Mucosa of rectum (tissue), 2 donors: ENCODE data around the gene ZNF496.
"Not testable (repeated sequence)": the region's sequence is repeated elsewhere in the genome, so short reads cannot be mapped to it uniquely, and the experiment has no call there.

Experiments
- H3K27ac ChIP-seq, 2 donors: one replicate each; pipeline ENCODE4 v1.7.0; 2013; ENCODE audit warnings: inconsistent platforms in 2 of 2, low read depth in 2 of 2, low read length in 2 of 2
- H3K27me3 ChIP-seq, 2 donors: one replicate each; pipeline ENCODE4 v1.7.0; 2013; ENCODE audit warnings: low read length in 2 of 2; ENCODE audit not compliant: control insufficient read depth in 2 of 2, insufficient read depth in 2 of 2
- H3K36me3 ChIP-seq, 2 donors: one replicate each; pipeline ENCODE4 v1.7.0; 2013; ENCODE audit warnings: low read length in 2 of 2; ENCODE audit not compliant: control insufficient read depth in 2 of 2, insufficient read depth in 2 of 2
- H3K4me1 ChIP-seq, 2 donors: one replicate each; pipeline ENCODE4 v1.7.0; 2013; ENCODE audit warnings: low read length in 2 of 2, mild to moderate bottlenecking in 1 of 2; ENCODE audit not compliant: control insufficient read depth in 2 of 2, insufficient read depth in 2 of 2
- H3K4me3 ChIP-seq, 2 donors: one replicate each; pipeline ENCODE4 v1.7.0; 2013; ENCODE audit warnings: low read length in 2 of 2
- H3K9ac ChIP-seq, 2 donors: one replicate each; pipeline ENCODE4 v1.7.0; 2013; ENCODE audit warnings: low read length in 2 of 2, low read depth in 1 of 2, mild to moderate bottlenecking in 1 of 2
- H3K9me3 ChIP-seq, 2 donors: one replicate each; pipeline ENCODE4 v1.7.0; 2013; ENCODE audit warnings: low read length in 2 of 2; ENCODE audit not compliant: control insufficient read depth in 2 of 2
- donor health status: healthy.
- donor health status: Normal muscosa, but diverticular disease.

The ZNF496 gene

DNA sequence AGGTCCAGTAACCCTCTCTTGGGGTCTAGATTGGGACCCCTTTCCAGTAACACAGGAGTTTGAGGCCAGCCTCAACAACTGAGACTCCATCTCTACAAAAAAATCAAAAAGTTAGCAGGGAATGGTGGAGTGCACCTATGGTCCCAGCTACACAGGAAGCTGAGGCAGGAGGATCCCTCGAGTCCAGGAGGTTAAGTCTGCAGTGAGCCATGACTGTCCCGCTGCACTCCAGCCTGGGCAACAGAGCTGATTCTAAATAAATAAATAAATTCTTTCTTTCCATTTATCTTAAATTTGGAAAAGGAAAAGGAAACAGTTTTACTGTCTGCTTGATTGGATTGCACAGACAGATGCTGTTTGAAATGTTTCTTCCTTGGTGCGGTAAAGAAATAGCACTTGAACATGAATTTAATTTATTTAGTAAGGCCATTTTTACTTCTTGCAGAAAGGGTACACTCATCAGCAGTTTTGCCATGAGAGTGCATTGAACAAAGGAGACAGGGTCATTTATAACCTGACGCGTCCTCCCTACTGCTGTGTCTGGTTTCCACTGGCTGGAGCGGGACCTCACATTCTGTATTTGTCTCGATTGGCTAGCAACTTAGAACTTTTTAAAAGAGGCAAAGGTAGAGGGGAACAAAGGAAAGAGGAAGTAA is 37.0 kb upstream of the ZNF496 start:
- no peak overlapping the region for H3K27ac ChIP-seq
- H3K9me3 ChIP-seq, result no peaks in the 10 kb centered on the region
- H3K36me3 ChIP-seq, result no peaks in the 10 kb centered on the region
- H3K4me1 ChIP-seq, result no peaks in the 10 kb centered on the region
- H3K27me3 ChIP-seq, result no peaks in the 10 kb centered on the region
- no peak overlapping the region for H3K4me3 ChIP-seq
- H3K9ac ChIP-seq, result no peak overlapping the region

DNA sequence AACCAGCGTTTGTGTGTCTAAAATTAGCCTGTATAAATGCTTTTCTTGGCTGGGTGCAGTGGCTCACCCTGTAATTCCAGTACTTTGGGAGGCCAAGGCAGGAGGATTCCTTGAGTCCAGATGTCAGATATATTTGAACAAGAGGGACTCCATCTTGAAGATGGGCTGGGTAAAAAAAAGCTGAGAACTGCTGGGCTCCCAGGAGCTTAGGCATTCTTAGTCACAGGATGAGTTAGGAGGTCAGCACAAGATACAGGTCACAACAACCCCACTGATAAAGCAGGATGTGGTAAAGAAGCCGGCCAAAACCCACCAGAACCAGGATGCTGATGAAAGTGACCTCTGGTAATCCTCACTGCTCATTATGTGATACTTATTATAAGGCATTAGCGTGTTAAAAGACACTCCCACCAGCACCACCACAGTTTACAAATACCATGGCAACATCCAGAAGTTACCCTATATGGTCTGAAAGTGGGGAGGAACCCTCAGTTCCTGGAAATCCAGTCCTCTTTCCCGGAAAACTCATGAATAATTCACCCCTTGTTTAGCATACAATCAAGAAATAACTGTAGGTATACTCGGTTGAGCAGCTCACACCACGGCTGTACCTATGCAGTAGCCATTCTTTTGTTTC is 36.2 kb upstream of the ZNF496 start:
- Histone ChIP-seq H3K36me3 (no peaks in the 10 kb centered on the region), H3K4me1 (no peaks in the 10 kb centered on the region), H3K27ac (no peak overlapping the region), H3K9ac (no peak overlapping the region), H3K4me3 (no peak overlapping the region), H3K27me3 (no peaks in the 10 kb centered on the region), H3K9me3 (no peaks in the 10 kb centered on the region)

DNA sequence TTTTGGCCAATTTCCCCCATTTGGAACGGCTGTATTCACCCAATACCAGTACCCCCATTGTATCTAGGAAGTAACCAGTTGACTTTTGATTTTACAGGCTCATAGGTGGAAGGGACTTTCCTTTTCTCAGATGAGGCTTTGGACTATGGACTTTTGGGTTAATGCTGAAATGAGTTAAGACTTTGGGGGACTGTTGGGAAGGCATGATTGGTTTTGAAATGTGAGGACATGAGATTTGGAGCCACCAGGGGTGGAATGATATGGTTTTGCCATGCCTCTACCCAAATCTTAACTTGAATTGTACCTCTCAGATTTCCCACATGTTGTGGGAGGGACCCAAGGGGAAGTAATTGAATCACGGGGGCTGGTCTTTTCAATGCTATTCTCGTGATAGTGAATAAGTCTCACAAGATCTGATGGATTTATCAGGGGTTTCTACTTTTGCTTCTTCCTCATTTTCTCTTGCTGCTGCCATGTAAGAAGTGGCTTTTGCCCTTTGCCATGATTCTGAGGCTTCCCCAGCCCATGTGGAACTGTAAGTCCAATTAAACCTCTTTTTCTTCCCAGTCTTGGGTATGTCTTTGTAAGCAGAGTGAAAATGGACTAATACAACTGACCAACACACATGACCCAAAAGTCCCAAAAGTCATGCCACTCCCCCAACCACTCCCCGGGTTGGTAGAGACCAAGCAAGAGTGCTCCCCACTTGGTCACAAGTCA is 35.4 kb upstream of the ZNF496 start:
- H3K9ac ChIP-seq, result no peak overlapping the region
- no peaks in the 10 kb centered on the region for H3K27me3 ChIP-seq
- no peaks in the 10 kb centered on the region for H3K4me1 ChIP-seq
- H3K4me3 ChIP-seq, result no peak overlapping the region
- no peak overlapping the region for H3K27ac ChIP-seq
- H3K9me3 ChIP-seq, result no peaks in the 10 kb centered on the region
- H3K36me3 ChIP-seq, result no peaks in the 10 kb centered on the region

- H3K9me3 ChIP-seq, H3K4me3 ChIP-seq, H3K36me3 ChIP-seq, H3K27ac ChIP-seq, H3K27me3 ChIP-seq, H3K9ac ChIP-seq, H3K4me1 ChIP-seq: not testable (repeated sequence)
Observed at GRCh38 chr1:247366345-247366744, 34.7 kb upstream of the ZNF496 start.

DNA sequence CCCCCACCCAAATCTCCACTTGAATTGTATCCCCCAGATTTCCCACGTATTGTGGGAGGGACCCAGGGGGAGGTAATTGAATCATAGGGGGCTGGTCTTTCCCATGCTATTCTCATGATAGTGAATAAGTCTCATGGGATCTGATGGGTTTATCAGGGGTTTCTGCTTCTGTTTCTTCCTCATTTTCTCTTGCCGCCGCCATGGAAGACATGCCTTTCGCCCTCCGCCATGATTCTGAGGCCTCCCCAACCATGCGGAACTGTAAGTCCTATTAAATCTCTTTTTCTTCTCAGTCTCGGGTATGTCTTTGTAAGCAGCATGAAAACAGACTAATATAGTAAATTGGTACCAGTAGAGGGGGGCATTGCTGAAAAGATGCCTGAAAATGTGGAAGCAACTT is 33.4 kb upstream of the ZNF496 start:
- no peaks in the 10 kb centered on the region for H3K36me3 ChIP-seq
- H3K4me3 ChIP-seq, result no peak overlapping the region
- no peaks in the 10 kb centered on the region for H3K4me1 ChIP-seq
- no peak overlapping the region for H3K27ac ChIP-seq
- no peaks in the 10 kb centered on the region for H3K27me3 ChIP-seq
- no peak overlapping the region for H3K9ac ChIP-seq
- no peaks in the 10 kb centered on the region for H3K9me3 ChIP-seq

GRCh38 chr1:247363000-247363399 is 31.3 kb upstream of the ZNF496 start:
- H3K27ac ChIP-seq, H3K36me3 ChIP-seq, H3K27me3 ChIP-seq, H3K4me1 ChIP-seq, H3K9me3 ChIP-seq, H3K9ac ChIP-seq, H3K4me3 ChIP-seq: not testable (repeated sequence)

DNA sequence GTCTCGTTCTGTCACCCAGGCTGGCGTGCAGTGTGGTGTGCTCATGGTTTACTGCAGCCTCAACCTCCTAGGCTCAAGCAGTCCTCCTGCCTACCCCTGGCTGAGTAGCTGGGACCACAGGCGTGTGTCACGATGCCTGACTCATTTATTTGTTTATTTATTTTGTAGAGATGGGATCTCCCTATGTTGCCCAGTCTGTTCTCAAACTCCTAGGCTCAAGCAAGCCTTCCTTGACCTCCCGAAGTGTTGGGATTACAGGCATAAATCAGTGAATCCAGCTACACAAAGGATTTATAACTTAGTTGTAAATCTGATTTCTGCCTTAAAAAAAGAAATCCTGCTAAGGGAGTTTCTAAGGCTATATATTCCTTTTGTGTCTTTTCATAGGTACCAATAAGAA is 30.5 kb upstream of the ZNF496 start:
- no peaks in the 10 kb centered on the region for H3K36me3 ChIP-seq

GRCh38 chr1:247360991-247361731 is 29.5 kb upstream of the ZNF496 start:
- Histone ChIP-seq H3K4me3 (no peak overlapping the region), H3K36me3 (no peaks in the 10 kb centered on the region), H3K9ac (no peak overlapping the region), H3K27me3 (no peaks in the 10 kb centered on the region), H3K9me3 (no peaks in the 10 kb centered on the region), H3K27ac (peak overlapping the region in 1 of 2 donors; percentile 23), H3K4me1 (peaks cover 0 to 2% of the 10 kb centered on the region in 2 donors)

More for the DNA sequence above, 30.5 kb upstream of the ZNF496 start:
- no peaks in the 10 kb centered on the region for H3K27me3 ChIP-seq
- no peak overlapping the region for H3K27ac ChIP-seq
- H3K9me3 ChIP-seq, result no peaks in the 10 kb centered on the region
- H3K9ac ChIP-seq, result no peak overlapping the region
- H3K4me3 ChIP-seq, result no peak overlapping the region
- no peaks in the 10 kb centered on the region for H3K4me1 ChIP-seq

GRCh38 chr1:247360116-247360898 is 28.6 kb upstream of the ZNF496 start:
- no peaks in the 10 kb centered on the region for H3K9me3 ChIP-seq
- peak overlapping the region in 1 of 2 donors; percentile 23 for H3K27ac ChIP-seq
- H3K9ac ChIP-seq, result no peak overlapping the region
- H3K4me3 ChIP-seq, result no peak overlapping the region
- H3K36me3 ChIP-seq, result no peaks in the 10 kb centered on the region
- peaks cover 0 to 2% of the 10 kb centered on the region in 2 donors for H3K4me1 ChIP-seq
- no peaks in the 10 kb centered on the region for H3K27me3 ChIP-seq
